Measurements from ENCODE around the gene WAPL.

The WAPL gene

DNA sequence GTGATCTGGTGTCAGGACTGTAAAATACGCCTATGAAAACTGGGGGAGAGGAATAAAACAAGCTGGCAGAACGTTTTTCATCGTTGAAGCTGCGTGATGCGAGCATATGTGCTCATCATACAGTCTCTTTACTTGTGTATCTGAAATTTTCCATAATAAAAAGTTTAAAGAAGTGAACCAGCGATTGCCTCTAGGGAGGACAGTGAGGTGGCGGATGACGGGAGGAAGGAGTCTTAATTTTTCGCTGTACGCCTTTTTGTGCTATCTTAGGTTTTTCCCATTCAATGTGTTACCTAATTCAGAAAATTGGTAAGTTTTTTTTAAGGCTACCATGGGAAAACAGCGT, 891 bp upstream of the WAPL start:
- no peak for DNase-seq

GRCh38 chr10:86520871-86521677, 518 bp downstream of the WAPL start:
- DNase-seq: no peak

- no peak for DNase-seq
Observed at GRCh38 chr10:86518781-86519180, 2.8 kb downstream of the WAPL start.

GRCh38 chr10:86512137-86512536, 9.5 kb downstream of the WAPL start:
- DNase-seq: peak; percentile 15

DNA sequence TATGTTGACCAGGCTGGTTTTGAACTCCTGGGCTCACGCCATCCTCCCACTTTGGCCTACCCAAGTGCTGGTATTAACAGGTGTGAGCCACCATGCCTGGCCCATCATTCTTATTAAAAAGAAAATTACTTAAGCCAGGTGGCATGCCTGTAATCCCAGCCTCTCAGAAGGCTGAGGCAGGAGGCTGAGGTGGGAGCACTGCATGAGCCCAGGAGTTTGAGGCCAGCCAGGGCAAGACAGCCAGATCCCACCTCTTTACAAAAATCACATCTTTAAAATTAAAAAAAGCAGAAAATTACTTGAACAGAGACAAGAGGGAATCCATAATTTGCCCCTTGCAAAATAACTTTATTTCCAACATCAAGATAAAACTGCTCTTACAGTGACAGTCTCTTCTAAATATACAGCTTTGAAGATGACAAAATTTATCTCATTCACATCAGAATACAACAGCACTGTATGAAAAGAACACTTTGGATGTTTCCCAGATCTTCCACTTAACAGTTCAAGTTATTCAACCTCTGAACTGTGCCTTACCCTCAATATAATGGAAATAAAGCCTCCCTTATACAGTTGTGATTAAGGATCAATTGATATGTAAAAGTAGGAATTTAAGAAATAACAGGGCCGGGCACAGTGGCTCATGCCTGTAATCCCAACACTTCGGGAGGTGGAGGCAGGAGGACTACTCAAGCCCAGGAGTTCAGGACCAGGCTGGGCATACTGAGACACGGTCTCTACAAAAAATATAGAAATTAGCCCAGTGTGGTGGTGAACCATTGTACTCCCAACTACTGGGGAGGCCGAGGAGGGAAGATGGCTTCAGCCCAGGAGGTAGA, 10.3 kb downstream of the WAPL start:
- DNase-seq: no peak

DNA sequence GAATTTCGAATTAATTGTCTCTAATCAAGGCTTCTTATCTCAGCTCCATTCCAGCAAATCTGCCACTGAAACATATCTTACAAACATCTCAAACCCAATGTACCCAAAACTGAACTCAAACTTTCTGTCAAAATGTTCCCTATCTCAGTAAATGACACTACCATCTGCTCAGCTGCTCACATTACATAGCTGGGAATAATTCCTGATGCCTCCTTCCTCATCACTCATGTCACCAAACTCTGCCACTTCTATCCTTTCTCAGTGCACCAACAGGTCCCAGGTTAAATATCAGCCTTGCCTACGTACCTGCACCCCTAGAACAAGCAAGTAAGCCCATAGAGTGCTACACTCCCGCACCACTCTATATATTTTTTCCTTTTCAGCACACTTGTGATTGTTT, 12.4 kb downstream of the WAPL start:
- DNase-seq: no peak

GRCh38 chr10:86508217-86508616, 13.4 kb downstream of the WAPL start:
- DNase-seq: no peak

- no peak for DNase-seq
Observed at GRCh38 chr10:86506499-86506898, 15.1 kb downstream of the WAPL start.

- DNase-seq: no peak
Observed at GRCh38 chr10:86506062-86506461, 15.5 kb downstream of the WAPL start.

GRCh38 chr10:86504510-86504909, 17.1 kb downstream of the WAPL start:
- DNase-seq: no peak

DNA sequence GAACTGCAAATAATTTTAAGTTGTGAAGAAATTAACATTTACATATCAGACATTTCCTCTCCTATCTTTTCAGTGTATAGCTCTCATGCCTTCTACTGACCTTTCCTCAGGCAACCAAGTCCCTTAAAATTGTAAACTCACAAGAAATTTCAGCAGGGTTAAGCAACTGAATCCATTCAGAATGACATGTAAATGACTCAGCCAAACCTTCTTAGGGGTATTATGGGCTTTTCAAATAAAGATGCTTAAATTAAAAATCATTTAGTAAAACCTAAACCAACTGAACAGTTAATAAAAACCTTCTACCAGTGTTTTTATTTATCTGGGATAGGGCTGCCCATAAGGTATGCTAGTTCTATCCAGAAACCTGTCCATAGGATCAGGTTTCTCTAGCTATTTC, 20.7 kb downstream of the WAPL start:
- no peak for DNase-seq

DNA sequence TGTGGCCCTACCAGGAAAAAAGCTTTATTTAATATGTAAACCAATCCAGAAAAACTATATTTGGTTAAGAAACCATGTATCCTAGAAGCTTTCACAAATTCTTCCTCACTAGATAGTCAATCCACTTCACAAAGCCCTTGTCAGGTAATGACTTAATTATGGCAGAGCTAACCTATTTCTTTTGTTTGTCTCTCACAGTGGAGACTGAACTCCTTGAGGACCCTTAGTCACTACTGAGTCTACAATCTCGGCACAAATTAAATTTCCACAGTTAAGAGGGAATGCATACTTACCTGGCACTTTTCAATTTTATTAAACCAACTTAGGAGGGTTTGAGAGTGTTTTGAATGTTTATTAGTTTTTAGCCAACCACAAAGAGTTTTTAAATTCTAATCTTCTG, 23.0 kb downstream of the WAPL start:
- no peak for DNase-seq

DNA sequence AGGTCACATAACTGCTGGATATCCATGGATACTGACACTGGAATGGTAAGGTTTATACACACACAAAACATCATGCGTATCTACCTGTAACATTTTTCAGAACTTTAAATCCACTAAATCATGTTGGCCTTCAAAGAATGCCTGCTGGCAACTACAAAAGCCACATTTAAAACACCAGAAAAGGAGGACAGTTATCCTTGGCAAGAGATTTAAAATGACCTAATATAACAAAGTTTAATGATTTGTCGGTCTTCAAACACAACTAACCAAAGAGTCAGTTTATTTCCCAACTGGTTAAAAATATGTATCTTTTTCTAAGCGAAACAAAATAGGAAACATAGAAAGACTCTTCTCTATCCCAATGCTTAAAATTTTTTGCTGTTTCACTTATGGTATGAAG, 24.0 kb downstream of the WAPL start:
- no peak for DNase-seq

DNA sequence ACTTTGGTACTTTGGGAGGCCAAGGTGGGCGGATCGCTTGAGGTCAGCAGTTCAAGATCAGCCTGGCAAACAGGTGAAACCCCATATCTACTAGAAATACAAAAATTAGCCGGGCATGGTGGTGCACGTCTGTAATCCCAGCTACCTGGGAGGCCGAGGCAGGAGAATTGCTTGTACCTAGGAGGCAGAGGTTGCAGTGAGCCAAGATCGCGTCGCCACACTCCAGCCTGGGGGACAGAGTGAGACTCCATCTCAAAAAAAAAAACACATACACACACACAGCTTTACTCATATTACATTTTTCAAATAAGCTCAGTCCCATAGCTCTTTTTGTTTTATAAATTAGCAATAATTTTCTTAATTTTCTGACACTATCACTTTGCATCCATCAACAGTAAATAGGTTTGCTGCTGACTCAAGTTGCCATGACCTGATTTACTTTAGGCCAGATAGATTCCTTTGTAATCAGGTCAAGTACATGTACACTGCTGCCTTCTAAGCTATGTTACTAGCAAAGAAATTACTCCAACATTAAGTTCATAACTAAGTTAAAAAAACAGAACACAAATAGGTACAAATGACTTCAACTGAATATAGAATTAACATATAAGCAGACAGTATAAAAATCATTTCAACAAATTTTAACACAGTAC, 31.5 kb downstream of the WAPL start:
- DNase-seq: no peak

DNA sequence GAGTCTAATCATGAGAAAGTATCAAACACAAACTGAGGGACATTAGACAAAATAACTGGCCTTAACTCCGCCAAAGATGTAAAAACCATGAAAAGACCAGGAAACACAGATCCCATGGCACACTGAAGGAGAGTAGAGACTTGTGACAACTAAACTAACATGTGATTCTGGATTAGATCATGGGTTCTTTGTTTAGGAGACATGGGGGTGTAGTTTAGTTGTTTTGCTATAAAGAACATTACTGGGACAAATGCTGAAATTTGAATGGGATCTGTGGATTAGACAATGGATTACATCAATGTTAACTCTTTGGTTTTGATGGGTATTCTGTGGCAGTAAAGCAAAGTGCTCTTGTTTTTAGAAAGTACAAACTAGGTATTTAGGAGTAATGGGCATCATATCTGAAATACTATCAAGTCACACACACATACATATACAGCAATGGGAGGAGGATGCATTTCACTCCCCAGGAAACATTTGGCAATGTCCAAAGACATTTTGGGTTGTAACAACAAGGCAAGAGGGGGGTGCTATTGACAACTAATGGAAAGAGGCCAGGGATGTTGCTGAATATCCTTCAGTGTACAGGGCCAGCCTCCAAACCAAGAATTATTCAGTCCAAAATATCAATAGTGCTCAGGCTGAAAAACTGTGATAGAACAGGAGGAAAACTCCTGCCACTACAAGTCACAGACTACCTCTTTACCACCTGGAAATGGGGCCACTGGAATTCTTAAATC, 32.4 kb downstream of the WAPL start:
- DNase-seq: no peak

GRCh38 chr10:86486856-86487255, 34.7 kb downstream of the WAPL start:
- DNase-seq: no peak

GRCh38 chr10:86483664-86484063, 37.9 kb downstream of the WAPL start:
- no peak for DNase-seq

- DNase-seq: no peak
Observed at GRCh38 chr10:86481761-86482160, 39.8 kb downstream of the WAPL start.

- DNase-seq: no peak
Observed at GRCh38 chr10:86480571-86480970, 41.0 kb downstream of the WAPL start.

DNA sequence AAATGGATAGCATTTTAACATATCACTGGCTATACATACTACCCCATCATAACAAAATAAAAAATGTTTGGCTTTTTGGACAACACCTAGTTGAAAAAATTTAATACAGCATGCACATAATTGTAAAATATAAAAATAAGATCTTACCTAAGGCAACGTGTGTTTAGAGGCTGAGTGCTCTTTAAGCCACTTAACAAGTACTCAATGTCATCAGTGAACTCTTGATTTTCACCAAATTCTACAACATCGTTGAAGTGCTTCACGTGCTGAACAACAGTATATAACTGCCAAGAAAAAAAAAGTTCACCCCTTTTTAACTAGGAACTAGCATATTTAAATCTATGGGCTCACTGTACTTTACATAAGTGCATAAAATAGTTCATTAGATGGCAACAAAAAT, 49.5 kb downstream of the WAPL start:
- no peak for DNase-seq

DNA sequence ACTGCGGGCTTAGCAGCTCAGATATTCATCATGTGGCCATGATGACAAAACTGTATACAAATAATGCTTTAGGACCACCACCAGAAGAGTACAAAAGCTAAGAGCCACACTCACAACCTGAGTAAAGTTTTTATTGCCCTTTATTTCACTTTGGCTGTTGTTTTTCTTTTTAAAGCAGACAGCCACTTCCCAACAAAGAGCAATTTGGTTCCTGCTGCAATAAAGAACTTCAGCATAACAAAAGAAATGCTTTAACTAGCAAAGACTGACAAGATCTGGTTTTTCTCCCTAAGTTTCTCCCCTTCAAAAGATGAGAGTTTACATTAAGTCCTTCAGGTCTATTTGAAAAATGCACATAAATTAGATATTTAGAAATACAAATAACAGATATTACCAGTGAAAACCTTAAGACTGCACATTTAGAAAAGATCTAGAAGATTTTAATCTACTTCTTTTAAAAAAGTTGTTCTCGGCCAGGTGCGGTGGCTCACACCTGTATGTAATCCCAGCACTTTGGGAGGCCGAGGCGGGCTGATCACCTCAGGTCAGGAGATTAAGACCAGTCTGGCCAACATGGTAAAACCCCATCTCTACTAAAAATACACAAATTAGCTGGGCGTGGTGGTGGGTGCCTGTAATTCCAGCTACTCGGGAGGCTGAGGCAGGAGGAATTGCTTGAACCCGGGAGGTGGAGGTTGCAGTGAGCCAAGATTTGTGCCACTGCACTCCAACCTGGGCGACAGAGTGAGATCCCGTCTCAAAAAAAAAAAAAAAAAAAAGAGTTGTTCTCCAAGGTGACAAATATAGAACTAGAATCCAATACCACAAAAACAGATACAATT, 59.4 kb downstream of the WAPL start:
- DNase-seq: no peak

DNA sequence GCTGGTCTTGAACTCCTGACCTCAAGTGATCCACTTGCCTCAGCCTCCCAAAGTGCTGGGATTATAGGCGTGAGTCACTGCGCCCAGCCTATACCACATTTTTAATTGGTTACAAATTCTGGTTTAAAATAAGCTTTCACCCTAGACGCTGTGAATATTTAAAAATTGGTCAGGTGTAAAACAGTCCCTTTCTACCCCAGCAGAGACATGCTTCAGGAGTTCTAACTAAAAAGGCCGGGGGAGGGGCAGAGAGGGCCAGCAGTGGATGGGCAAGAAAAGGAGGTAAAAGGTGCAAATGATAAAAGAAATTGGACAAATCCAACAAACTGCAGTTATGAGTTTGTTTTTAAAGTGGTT, 70.0 kb downstream of the WAPL start:
- no peak for DNase-seq
